OCI-LY1 (cell line): ENCODE results near the gene NAA16.

ENCODE experiments used
- EZH2 ChIP-seq: fragments of 200-600 bp; sonication (generic), shearing (Covaris generic); IDR thresholded peaks from 2 replicates; pipeline ENCODE4 v1.8.0; 2017; ENCODE audit warnings: borderline replicate concordance, mixed run types, mild to moderate bottlenecking, antibody characterized with exemption, low read length, moderate library complexity, mixed read lengths
- TF ChIP-seq, protein P1 (sequence below): fragments of 200-600 bp; sonication (generic), shearing (Covaris generic); IDR thresholded peaks from 2 replicates; pipeline ENCODE4 v1.5.1; 2017; ENCODE audit warnings: mild to moderate bottlenecking, antibody characterized with exemption, low read length, moderate library complexity, mixed read lengths

DNA sequence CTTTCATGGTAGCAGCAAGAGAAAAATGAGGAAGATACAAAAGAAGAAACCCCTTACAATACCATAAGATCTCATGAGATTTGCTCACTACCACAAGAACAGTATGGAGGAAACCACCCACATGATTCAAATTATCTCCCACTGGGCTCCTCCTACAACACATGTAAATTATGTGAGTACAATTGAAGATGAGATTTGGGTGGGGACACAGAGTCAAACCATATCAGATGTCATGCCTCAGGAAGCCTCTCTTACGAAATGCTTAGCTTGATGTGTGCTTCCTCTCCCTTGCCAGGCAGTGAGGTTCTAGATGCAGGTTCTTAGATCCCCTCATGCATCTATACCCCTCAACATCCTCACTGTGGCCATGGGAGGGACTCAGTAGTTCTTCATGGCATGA is 83.1 kb downstream of the NAA16 start:
- TF ChIP-seq EZH2: no peak
- TF ChIP-seq, protein P1, sequence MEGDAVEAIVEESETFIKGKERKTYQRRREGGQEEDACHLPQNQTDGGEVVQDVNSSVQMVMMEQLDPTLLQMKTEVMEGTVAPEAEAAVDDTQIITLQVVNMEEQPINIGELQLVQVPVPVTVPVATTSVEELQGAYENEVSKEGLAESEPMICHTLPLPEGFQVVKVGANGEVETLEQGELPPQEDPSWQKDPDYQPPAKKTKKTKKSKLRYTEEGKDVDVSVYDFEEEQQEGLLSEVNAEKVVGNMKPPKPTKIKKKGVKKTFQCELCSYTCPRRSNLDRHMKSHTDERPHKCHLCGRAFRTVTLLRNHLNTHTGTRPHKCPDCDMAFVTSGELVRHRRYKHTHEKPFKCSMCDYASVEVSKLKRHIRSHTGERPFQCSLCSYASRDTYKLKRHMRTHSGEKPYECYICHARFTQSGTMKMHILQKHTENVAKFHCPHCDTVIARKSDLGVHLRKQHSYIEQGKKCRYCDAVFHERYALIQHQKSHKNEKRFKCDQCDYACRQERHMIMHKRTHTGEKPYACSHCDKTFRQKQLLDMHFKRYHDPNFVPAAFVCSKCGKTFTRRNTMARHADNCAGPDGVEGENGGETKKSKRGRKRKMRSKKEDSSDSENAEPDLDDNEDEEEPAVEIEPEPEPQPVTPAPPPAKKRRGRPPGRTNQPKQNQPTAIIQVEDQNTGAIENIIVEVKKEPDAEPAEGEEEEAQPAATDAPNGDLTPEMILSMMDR: no peak
